Measurements from ENCODE around the gene FNTB.

- TF ChIP-seq CTCF (IDR thresholded peaks at IDR 0.05; ENCODE audit: poor library complexity) (no peak), EZH2 (IDR thresholded peaks at IDR 0.05; ENCODE audit: borderline replicate concordance) (no peak)
These were observed 41.1 kb upstream of the FNTB start for GRCh38 chr14:64945431-64946178.

Data from hepatocyte (in vitro differentiated cells).